ENCODE data around the gene CITED4.
A peak's percentile ranks its signal among the peaks of the same experiment; 100 is the strongest.
"Not testable (repeated sequence)": the region's sequence is repeated elsewhere in the genome, so short reads cannot be mapped to it uniquely, and the experiment has no call there.

Gene CITED4

DNA sequence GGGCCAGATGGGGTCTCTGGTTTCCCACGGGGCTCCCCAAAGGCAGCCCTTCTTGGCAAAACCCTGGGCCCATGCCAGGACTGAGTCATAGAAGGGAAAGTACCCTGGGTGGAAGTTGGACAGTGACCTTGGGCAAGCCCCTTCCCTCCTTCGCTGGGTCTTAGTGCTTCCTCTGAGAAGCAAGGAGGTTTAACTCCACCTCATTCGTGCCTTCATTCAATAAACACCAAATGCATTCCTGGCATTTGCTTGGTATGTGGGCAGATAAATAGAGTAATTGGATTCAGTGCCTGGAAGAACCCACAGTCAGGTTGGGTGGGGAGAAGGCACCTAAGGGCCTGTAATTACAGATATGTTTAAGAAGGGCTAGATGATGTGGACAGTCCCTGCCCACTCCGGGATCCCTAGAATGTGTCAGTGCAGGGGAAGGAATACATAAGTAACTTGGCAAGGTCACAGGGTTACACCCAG lies 36.3 kb upstream of the CITED4 start:
- TF ChIP-seq TAF1 (IDR thresholded peaks at IDR 0.05; ENCODE audit: borderline replicate concordance, low read depth, low read length) (no peak), POLR2A (IDR thresholded peaks at IDR 0.05; ENCODE audit: low read depth, low read length) (no peak), POLR2AphosphoS5 (IDR thresholded peaks at IDR 0.05; ENCODE audit: low read depth, low read length) (no peak)
- FAIRE-seq (peak; percentile 21), DNase-seq (ENCODE audit: insufficient read length) (no peak)

DNA sequence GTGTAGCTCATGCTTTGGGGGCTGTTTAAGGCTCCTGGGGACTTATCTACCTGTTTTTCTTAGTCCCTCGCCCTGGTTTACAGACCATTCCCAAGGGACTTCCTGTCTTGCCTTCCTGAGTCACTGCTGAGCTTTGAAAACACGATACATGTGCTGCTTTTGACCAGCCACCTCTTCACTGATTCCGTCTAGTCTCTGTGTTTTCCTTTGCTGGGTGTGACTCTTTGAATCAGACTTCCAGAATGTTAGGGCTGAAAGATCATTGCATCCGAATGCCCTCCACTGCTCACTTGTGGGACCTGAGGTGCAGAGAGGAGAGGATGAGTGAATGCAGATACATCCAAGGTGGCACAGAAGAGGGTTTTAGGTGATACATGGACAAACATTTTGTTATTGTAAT lies 35.4 kb upstream of the CITED4 start:
- FAIRE-seq (no peak), DNase-seq (ENCODE audit: insufficient read length) (no peak)
- TF ChIP-seq POLR2AphosphoS5 (IDR thresholded peaks at IDR 0.05; ENCODE audit: low read depth, low read length) = no peak
- no peak for TF ChIP-seq TAF1 (IDR thresholded peaks at IDR 0.05; ENCODE audit: borderline replicate concordance, low read depth, low read length)
- no peak for TF ChIP-seq POLR2A (IDR thresholded peaks at IDR 0.05; ENCODE audit: low read depth, low read length)

DNA sequence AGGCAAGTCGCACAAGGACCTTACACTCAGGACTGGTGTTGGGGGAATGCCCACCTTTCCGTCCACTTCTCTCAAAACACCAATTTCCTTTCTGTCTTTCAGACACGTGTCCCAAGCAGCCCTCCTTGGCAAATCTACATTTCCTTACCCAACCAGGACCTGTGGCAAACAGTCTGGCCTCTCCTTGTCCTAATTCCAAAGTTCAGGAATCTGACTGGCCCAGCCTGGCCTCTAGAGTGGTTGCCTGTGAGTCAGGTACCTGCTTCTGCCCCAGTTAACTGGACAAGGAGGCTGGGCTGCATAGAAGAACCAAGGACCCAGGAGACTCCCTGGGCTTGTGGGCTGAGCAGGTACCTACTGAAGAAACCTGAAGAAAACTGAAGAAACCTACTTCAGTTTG lies 34.3 kb upstream of the CITED4 start:
- DNase-seq (ENCODE audit: insufficient read length) = no peak
- no peak for FAIRE-seq
- TF ChIP-seq POLR2A (IDR thresholded peaks at IDR 0.05; ENCODE audit: low read depth, low read length) = no peak
- TF ChIP-seq POLR2AphosphoS5 (IDR thresholded peaks at IDR 0.05; ENCODE audit: low read depth, low read length) = no peak
- no peak for TF ChIP-seq TAF1 (IDR thresholded peaks at IDR 0.05; ENCODE audit: borderline replicate concordance, low read depth, low read length)

DNA sequence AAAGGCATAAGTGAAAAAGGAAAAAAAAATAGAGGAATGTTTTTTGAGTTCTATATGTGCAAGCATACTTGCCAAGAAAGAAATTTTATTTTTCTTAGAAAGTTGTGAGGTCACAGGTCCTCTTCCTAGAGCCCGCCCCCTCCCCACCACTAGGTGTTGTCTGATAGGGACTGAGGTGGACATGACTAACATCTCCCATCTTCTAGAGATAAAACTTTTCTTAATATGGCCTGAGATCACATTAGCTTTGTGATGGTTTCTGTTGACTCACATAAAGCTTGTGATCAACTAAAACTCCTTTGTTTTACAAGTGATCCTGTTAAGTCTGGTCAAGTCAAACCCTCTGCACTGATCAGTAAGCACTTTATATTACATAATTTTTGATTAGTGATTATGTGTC lies 33.4 kb upstream of the CITED4 start:
- DNase-seq (ENCODE audit: insufficient read length) (no peak), FAIRE-seq (no peak)
- TF ChIP-seq POLR2A (IDR thresholded peaks at IDR 0.05; ENCODE audit: low read depth, low read length) = no peak
- no peak for TF ChIP-seq TAF1 (IDR thresholded peaks at IDR 0.05; ENCODE audit: borderline replicate concordance, low read depth, low read length)
- no peak for TF ChIP-seq POLR2AphosphoS5 (IDR thresholded peaks at IDR 0.05; ENCODE audit: low read depth, low read length)

- not testable (repeated sequence) for FAIRE-seq; DNase-seq (ENCODE audit: insufficient read length)
Measured at GRCh38 chr1:40894858-40895257, 32.7 kb upstream of the CITED4 start.

- DNase-seq (ENCODE audit: insufficient read length) (no peak), FAIRE-seq (no peak)
Measured at GRCh38 chr1:40894455-40894854, 32.3 kb upstream of the CITED4 start.

GRCh38 chr1:40893946-40894345 lies 31.8 kb upstream of the CITED4 start:
- DNase-seq (ENCODE audit: insufficient read length) (no peak), FAIRE-seq (no peak)
- TF ChIP-seq POLR2AphosphoS5 (IDR thresholded peaks at IDR 0.05; ENCODE audit: low read depth, low read length) (no peak), TAF1 (IDR thresholded peaks at IDR 0.05; ENCODE audit: borderline replicate concordance, low read depth, low read length) (no peak), POLR2A (IDR thresholded peaks at IDR 0.05; ENCODE audit: low read depth, low read length) (no peak)

More at GRCh38 chr1:40894455-40894854, 32.3 kb upstream of the CITED4 start:
- no peak for TF ChIP-seq POLR2AphosphoS5 (IDR thresholded peaks at IDR 0.05; ENCODE audit: low read depth, low read length)
- TF ChIP-seq POLR2A (IDR thresholded peaks at IDR 0.05; ENCODE audit: low read depth, low read length) = no peak
- TF ChIP-seq TAF1 (IDR thresholded peaks at IDR 0.05; ENCODE audit: borderline replicate concordance, low read depth, low read length) = no peak

DNA sequence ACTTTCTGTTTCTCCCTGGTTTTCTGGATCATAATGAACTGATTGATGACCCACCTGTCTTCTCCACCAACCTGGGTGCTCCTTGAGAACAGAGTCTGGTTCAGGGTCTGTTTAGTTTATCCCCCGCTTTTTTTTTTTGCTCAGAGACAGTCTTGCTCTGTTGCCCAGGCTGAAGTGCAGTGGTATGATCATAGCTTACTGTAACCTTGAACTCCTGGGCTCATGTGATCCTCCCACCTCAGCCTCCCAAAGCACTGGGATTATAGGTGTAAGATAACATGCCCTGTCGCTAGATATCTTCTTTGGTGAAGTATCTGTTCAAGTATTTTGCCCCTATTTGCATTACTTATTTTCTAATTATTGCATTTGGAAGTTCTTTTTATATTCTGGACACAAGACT lies 30.2 kb upstream of the CITED4 start:
- no peak for FAIRE-seq
- DNase-seq (ENCODE audit: insufficient read length) = no peak
- TF ChIP-seq POLR2AphosphoS5 (IDR thresholded peaks at IDR 0.05; ENCODE audit: low read depth, low read length) (no peak), TAF1 (IDR thresholded peaks at IDR 0.05; ENCODE audit: borderline replicate concordance, low read depth, low read length) (no peak), POLR2A (IDR thresholded peaks at IDR 0.05; ENCODE audit: low read depth, low read length) (no peak)

DNA sequence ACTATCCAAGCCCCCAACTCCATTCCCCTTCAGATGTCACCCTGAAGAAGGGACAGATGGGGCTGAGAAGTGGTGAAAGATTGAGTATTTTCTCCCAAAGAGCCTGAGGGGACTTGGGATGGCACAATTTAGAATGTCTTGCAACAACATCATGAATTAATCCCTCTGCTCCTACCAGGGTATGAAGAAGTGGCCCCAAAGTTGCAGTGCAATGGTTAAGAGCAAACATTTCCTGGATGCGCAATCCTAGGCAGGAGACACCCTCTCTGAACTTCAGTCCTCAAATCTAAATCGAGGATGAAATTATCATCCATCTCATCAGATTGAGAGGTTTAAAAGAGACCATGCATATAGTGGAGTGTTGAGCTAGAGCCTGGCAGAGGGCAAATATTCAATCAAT lies 28.6 kb upstream of the CITED4 start:
- no peak for TF ChIP-seq POLR2A (IDR thresholded peaks at IDR 0.05; ENCODE audit: low read depth, low read length)
- TF ChIP-seq TAF1 (IDR thresholded peaks at IDR 0.05; ENCODE audit: borderline replicate concordance, low read depth, low read length) = no peak
- no peak for TF ChIP-seq POLR2AphosphoS5 (IDR thresholded peaks at IDR 0.05; ENCODE audit: low read depth, low read length)
- DNase-seq (ENCODE audit: insufficient read length) (no peak), FAIRE-seq (no peak)

GRCh38 chr1:40887652-40888051 lies 25.5 kb upstream of the CITED4 start:
- DNase-seq (ENCODE audit: insufficient read length) (no peak), FAIRE-seq (no peak)
- TF ChIP-seq POLR2AphosphoS5 (IDR thresholded peaks at IDR 0.05; ENCODE audit: low read depth, low read length) = no peak
- no peak for TF ChIP-seq TAF1 (IDR thresholded peaks at IDR 0.05; ENCODE audit: borderline replicate concordance, low read depth, low read length)
- no peak for TF ChIP-seq POLR2A (IDR thresholded peaks at IDR 0.05; ENCODE audit: low read depth, low read length)

GRCh38 chr1:40887012-40887378 lies 24.8 kb upstream of the CITED4 start:
- DNase-seq (ENCODE audit: insufficient read length) = no peak
- TF ChIP-seq POLR2AphosphoS5 (IDR thresholded peaks at IDR 0.05; ENCODE audit: low read depth, low read length) = no peak
- TF ChIP-seq POLR2A (IDR thresholded peaks at IDR 0.05; ENCODE audit: low read depth, low read length) = no peak
- TF ChIP-seq TAF1 (IDR thresholded peaks at IDR 0.05; ENCODE audit: borderline replicate concordance, low read depth, low read length) = no peak
- FAIRE-seq = no peak

DNA sequence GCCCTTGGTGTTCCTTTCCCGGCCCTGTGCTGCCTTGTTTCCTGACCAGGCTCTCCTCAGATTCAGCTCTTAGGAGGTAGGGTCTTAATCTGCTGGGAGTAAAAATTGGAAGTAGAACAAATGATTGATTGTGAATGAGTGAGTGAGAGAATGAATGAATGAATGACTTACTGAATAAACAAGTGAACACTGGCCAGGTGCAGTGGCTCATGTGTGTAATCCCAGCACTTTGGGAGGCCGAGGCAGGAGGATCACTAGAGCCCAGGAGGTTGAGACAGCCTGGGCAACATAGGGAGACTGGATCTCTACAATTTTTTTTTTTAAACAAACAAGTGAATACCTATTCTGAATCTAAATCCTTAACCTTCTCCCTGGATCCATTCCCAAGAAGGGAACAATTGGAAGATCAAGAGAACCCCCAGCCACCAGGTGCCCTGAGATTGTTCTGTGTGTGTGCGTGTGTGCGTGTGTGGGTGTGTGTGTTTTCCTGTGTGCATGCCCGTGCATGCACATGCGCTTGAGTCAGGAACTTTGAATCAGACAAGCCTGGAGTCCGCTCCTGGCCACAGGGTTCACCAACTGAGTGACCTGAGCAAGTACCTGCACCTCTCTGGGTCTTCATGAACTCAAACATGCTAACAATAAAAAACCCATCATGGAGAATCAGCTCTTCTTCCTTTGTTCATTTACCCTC lies 24.3 kb upstream of the CITED4 start:
- DNase-seq (ENCODE audit: insufficient read length) (no peak), FAIRE-seq (no peak)
- no peak for TF ChIP-seq POLR2A (IDR thresholded peaks at IDR 0.05; ENCODE audit: low read depth, low read length)
- no peak for TF ChIP-seq POLR2AphosphoS5 (IDR thresholded peaks at IDR 0.05; ENCODE audit: low read depth, low read length)
- TF ChIP-seq TAF1 (IDR thresholded peaks at IDR 0.05; ENCODE audit: borderline replicate concordance, low read depth, low read length) = no peak

All from GM12892 (cell line).